ENCODE results near the gene CEBPB. TPM values are rescaled to one million over a fixed set of nuclear protein-coding genes. Genes with fewer than 3 reads are reported as not detected.
A peak's percentile ranks its signal among the peaks of the same experiment; 100 is the strongest.
"Not testable (repeated sequence)": the region's sequence is repeated elsewhere in the genome, so short reads cannot be mapped to it uniquely, and the experiment has no call there.

CEBPB gene
- total RNA-seq, 2 donors from 2014 or later = 18.1 to 32.8 TPM

DNA sequence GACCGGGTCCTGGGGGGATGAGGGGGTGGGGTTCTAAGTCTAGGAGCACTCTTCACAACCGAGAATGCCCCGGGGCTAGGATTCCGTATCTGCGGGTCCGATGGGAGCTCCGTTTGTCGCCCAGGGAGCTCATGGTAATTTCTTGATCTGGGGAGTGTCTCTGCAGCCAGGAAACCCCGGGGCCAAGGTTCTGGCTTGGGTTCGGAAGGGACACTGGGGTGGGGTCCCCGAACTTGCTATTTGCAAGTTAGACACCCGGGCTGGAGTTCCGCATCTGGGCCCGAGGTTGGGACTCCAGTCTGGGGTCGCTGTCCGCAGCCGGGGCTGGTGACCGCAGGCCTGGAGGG lies 37.5 kb upstream of the CEBPB start:
- no peak for ATAC-seq
- H3K9me3 ChIP-seq (ENCODE audit: control insufficient read depth, low read length, poor library complexity, severe bottlenecking) = no peaks in the 10 kb centered on the region
- Mint-ChIP-seq H3K4me3 (peak overlapping the region; percentile 95), H3K27ac (peak overlapping the region; percentile 97), H3K4me1 (peaks cover 46% of the 10 kb centered on the region), H3K36me3 (ENCODE audit: low read depth) (no peaks in the 10 kb centered on the region), H3K27me3 (no peaks in the 10 kb centered on the region)
- no peak for DNase-seq

GRCh38 chr20:50153500-50154377 lies 36.9 kb upstream of the CEBPB start, which contains the start of gene PEDS1:
PEDS1 (minus strand) TSS chr20:50153723; CDS start chr20:50153637, 86 bp downstream.
- H3K9me3 ChIP-seq (ENCODE audit: control insufficient read depth, low read length, poor library complexity, severe bottlenecking) = no peaks in the 10 kb centered on the region
- Mint-ChIP-seq H3K4me3 (peak within 1 kb of the TSS; percentile 95), H3K36me3 (ENCODE audit: low read depth) (no peaks in the 10 kb centered on the region), H3K4me1 (peaks cover 41% of the 10 kb centered on the region), H3K27me3 (no peaks in the 10 kb centered on the region), H3K27ac (peak within 1 kb of the TSS; percentile 97)
- DNase-seq (peak; percentile 61 to 81 (median 78)), ATAC-seq (peak; percentile 98)

GRCh38 chr20:50161494-50161893 lies 29.1 kb upstream of the CEBPB start:
- ATAC-seq, DNase-seq: not testable (repeated sequence)

DNA sequence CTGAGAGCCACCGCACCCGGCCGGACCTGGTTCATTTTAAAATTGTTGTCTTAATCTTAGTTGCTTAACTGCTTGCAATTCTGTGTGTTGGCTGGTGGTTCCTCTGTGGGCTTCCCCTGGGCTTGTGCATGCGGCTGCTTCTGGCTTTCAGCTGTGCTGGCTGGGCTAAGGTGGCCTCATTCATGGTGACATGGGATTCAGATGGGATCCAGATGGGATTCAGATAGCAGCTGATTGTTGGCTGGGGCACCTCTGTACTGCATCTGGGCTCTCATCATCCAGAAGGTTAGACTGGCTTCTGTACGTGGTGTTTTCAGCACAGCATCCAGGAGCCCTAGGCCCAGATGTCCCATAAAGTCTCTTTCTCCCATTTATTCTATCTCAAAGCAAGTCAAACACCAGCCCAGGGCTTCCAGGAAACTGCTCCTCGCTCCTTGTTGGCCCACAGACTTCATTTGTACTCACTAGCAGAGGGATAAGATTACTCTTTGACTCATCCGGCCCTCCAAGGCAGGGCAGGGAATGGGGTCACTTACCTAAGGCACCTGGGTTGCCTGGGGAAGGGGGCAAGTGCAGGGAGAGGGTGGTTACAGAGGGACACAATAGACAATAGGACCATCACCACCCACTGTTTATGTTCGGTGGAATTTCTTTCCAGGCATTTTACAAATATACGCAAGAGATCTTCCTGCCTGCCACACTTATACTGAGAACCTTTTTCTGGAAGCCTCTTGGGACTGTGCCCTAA lies 26.9 kb upstream of the CEBPB start:
- no peak overlapping the region for H3K4me3 Mint-ChIP-seq
- H3K9me3 ChIP-seq (ENCODE audit: control insufficient read depth, low read length, poor library complexity, severe bottlenecking) = no peaks in the 10 kb centered on the region
- ATAC-seq (no peak), DNase-seq (no peak)
- no peaks in the 10 kb centered on the region for H3K36me3 Mint-ChIP-seq (ENCODE audit: low read depth)
- no peaks in the 10 kb centered on the region for H3K27me3 Mint-ChIP-seq
- no peak overlapping the region for H3K27ac Mint-ChIP-seq
- peaks cover 6% of the 10 kb centered on the region for H3K4me1 Mint-ChIP-seq

More at GRCh38 chr20:50161494-50161893, 29.1 kb upstream of the CEBPB start:
- not testable (repeated sequence) for H3K4me1 Mint-ChIP-seq; H3K9me3 ChIP-seq (ENCODE audit: control insufficient read depth, low read length, poor library complexity, severe bottlenecking); H3K27ac Mint-ChIP-seq; H3K36me3 Mint-ChIP-seq (ENCODE audit: low read depth); H3K4me3 Mint-ChIP-seq; H3K27me3 Mint-ChIP-seq

GRCh38 chr20:50165684-50166554 lies 24.7 kb upstream of the CEBPB start:
- H3K36me3 Mint-ChIP-seq (ENCODE audit: low read depth) = peaks cover 2% of the 10 kb centered on the region
- ATAC-seq = peak; percentile 89
- H3K4me3 Mint-ChIP-seq = peak overlapping the region; percentile 78
- H3K9me3 ChIP-seq (ENCODE audit: control insufficient read depth, low read length, poor library complexity, severe bottlenecking) = no peaks in the 10 kb centered on the region
- peaks cover 9% of the 10 kb centered on the region for H3K4me1 Mint-ChIP-seq
- no peaks in the 10 kb centered on the region for H3K27me3 Mint-ChIP-seq
- peak overlapping the region; percentile 60 for H3K27ac Mint-ChIP-seq
- peak in 1 of 3 donors; percentile 52 for DNase-seq

DNA sequence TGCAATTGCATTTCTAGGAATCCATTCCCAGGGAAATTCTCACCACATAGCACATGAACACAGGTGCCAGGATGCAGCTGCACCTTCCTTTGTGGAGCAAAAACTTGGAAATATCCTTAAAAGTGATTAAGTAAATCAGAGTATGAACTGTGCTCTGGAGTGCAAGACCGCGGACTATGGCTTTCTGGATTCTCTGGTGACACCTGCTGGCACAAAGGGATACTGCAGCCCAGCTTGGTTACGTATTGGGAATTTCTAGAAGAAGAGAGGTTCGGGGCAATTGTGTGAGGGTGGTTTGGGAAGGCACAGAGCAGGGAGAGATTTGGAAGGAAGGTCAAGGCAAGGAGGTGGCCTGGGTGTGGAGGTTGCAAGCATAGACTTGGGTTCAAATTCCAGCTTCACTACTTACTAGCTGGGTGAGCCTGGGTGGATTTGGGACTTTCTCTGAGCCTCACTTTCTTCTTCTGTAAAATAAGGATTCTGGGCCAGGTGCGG lies 21.3 kb upstream of the CEBPB start:
- peaks cover 11% of the 10 kb centered on the region for H3K4me1 Mint-ChIP-seq
- H3K27me3 Mint-ChIP-seq = peaks cover 19% of the 10 kb centered on the region
- ATAC-seq (peak; percentile 80), DNase-seq (peak; percentile 54 to 80 (median 66))
- H3K36me3 Mint-ChIP-seq (ENCODE audit: low read depth) = peaks cover 5% of the 10 kb centered on the region
- H3K4me3 Mint-ChIP-seq = no peak overlapping the region
- no peaks in the 10 kb centered on the region for H3K9me3 ChIP-seq (ENCODE audit: control insufficient read depth, low read length, poor library complexity, severe bottlenecking)
- no peak overlapping the region for H3K27ac Mint-ChIP-seq

- peaks cover 19% of the 10 kb centered on the region for H3K27me3 Mint-ChIP-seq
- H3K4me1 Mint-ChIP-seq = peaks cover 11% of the 10 kb centered on the region
- DNase-seq (no peak), ATAC-seq (no peak)
- peaks cover 5% of the 10 kb centered on the region for H3K36me3 Mint-ChIP-seq (ENCODE audit: low read depth)
- no peak overlapping the region for H3K4me3 Mint-ChIP-seq
- H3K9me3 ChIP-seq (ENCODE audit: control insufficient read depth, low read length, poor library complexity, severe bottlenecking) = no peaks in the 10 kb centered on the region
- H3K27ac Mint-ChIP-seq = no peak overlapping the region
These were observed 19.9 kb upstream of the CEBPB start for GRCh38 chr20:50170549-50171220.

- H3K27ac Mint-ChIP-seq = no peak overlapping the region
- ATAC-seq = no peak
- H3K36me3 Mint-ChIP-seq (ENCODE audit: low read depth) = peaks cover 5% of the 10 kb centered on the region
- DNase-seq = no peak
- no peaks in the 10 kb centered on the region for H3K9me3 ChIP-seq (ENCODE audit: control insufficient read depth, low read length, poor library complexity, severe bottlenecking)
- H3K4me1 Mint-ChIP-seq = peaks cover 5% of the 10 kb centered on the region
- H3K4me3 Mint-ChIP-seq = peak overlapping the region; percentile 9
- H3K27me3 Mint-ChIP-seq = peaks cover 19% of the 10 kb centered on the region
These were observed 18.1 kb upstream of the CEBPB start for GRCh38 chr20:50172347-50173013.

DNA sequence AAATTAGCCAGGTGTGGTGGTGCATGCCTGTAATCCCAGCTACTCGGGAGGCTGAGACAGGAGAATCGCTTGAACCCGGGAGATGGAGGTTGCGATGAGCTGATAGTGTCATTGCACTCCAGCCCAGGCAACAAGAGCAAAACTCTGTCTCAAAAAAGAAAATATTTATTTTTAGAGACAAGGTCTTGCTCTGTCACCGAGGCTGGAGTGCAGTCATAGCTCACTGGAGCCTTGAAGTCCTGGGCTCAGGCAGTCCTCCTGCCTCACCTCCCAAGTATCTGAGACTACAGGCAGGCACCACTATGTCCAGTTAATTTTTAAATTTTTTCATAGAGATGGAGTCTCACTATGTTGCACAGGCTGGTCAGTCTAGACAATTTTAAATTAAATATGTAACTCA lies 16.2 kb upstream of the CEBPB start:
- H3K27ac Mint-ChIP-seq = no peak overlapping the region
- peaks cover 3% of the 10 kb centered on the region for H3K36me3 Mint-ChIP-seq (ENCODE audit: low read depth)
- DNase-seq (no peak), ATAC-seq (no peak)
- H3K9me3 ChIP-seq (ENCODE audit: control insufficient read depth, low read length, poor library complexity, severe bottlenecking) = no peaks in the 10 kb centered on the region
- H3K4me3 Mint-ChIP-seq = no peak overlapping the region
- peaks cover 4% of the 10 kb centered on the region for H3K4me1 Mint-ChIP-seq
- H3K27me3 Mint-ChIP-seq = peaks cover 19% of the 10 kb centered on the region

DNA sequence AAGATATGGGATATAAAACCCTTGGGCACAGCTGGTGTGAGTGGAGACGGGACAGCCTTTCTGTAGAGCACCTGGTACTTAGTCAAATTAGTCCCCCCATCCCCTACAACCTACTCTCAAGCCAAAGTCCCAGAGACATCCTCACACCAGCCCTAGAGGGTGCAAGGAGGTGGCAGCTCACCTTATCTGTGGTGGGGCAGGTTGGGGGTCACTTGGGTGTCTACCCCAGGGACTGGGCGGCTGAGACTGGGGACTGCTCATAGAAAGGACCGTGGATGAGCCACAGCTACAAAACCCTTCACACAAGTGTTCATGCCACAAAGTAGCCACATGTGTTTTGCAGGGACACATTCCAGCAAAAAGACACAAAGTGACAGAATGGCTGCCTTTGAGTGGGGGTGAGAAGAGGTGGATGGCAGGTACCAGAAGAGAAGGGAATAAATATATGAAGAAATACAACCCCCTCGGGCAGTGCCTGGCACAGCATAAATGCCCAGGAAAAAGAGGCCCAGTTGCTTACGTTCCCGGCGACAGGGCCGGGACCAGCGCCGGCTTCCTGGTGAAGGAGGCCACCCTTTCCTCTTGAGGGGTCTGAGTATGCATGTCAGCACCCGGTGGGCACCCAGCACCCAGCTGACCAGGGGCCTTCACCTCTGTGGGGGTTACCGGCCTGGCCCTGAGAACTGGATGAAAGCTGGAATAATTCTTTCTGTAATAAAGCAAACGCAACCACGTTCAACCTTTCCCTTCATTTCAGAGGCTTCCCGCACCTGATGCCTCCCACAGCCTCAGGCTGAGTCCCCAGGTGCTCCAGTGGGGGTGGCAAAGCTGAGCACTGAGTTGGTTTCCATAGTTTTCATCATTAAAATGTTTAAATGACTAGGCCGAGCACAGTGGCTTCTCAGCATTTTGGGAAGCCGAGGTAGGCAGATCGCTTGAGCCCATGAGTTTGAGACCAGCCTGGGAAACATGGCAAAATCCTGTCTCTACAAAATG lies 14.4 kb upstream of the CEBPB start:
- no peak overlapping the region for H3K4me3 Mint-ChIP-seq
- no peak overlapping the region for H3K27ac Mint-ChIP-seq
- ATAC-seq (no peak), DNase-seq (no peak)
- peaks cover 18% of the 10 kb centered on the region for H3K27me3 Mint-ChIP-seq
- peaks cover 4% of the 10 kb centered on the region for H3K4me1 Mint-ChIP-seq
- H3K36me3 Mint-ChIP-seq (ENCODE audit: low read depth) = peaks cover 2% of the 10 kb centered on the region
- H3K9me3 ChIP-seq (ENCODE audit: control insufficient read depth, low read length, poor library complexity, severe bottlenecking) = no peaks in the 10 kb centered on the region

GRCh38 chr20:50178672-50179071 lies 12.0 kb upstream of the CEBPB start:
- not testable (repeated sequence) for DNase-seq; H3K27me3 Mint-ChIP-seq; ATAC-seq; H3K27ac Mint-ChIP-seq; H3K4me3 Mint-ChIP-seq; H3K9me3 ChIP-seq (ENCODE audit: control insufficient read depth, low read length, poor library complexity, severe bottlenecking); H3K36me3 Mint-ChIP-seq (ENCODE audit: low read depth); H3K4me1 Mint-ChIP-seq
